Measurements from ENCODE around the gene LIPC.

GRCh38 chr15:58390118-58390517 is 41.7 kb upstream of the LIPC start:
- TF ChIP-seq CTCF (IDR thresholded peaks at IDR 0.05; ENCODE audit: borderline replicate concordance, extremely low read depth, low read length, poor library complexity, severe bottlenecking) (no peak), EZH2 (IDR thresholded peaks at IDR 0.05; ENCODE audit: borderline replicate concordance, low read depth, low read length, severe bottlenecking) (no peak)

Data from DND-41 (cell line).